HG03039 (cell line): ENCODE data around the gene G6PC2.
A peak's percentile ranks its signal among the peaks of the same experiment; 100 is the strongest.
"Not testable (repeated sequence)": the region's sequence is repeated elsewhere in the genome, so short reads cannot be mapped to it uniquely, and the experiment has no call there.

Experiments used
- ATAC-seq: cut with Tn5 transposase; IDR thresholded peaks from one replicate; pipeline ENCODE4 v1.9.1; 2021; ENCODE audit warnings: mild to moderate bottlenecking, moderate library complexity; ENCODE audit not compliant: unreplicated experiment

G6PC2 gene, protein sequence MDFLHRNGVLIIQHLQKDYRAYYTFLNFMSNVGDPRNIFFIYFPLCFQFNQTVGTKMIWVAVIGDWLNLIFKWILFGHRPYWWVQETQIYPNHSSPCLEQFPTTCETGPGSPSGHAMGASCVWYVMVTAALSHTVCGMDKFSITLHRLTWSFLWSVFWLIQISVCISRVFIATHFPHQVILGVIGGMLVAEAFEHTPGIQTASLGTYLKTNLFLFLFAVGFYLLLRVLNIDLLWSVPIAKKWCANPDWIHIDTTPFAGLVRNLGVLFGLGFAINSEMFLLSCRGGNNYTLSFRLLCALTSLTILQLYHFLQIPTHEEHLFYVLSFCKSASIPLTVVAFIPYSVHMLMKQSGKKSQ

DNA sequence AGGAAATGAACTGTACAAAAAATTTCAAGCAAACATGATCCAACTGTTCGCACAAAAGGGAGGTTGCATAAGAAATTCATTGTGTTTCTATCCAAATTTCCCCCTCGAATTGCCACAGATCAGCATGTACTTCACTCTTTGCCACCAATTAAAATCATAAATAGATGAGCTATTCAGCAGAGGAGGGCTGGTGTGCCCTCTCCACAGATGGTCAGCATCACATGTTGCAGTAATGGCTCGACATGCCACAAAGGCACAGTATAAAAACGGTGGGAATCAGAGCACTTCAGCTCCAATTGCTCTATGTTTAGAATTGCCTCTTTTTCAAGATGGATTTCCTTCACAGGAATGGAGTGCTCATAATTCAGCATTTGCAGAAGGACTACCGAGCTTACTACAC is at the start of gene G6PC2:
Gene G6PC2, plus strand, starts transcription at position 289 of the 400 bp plus-strand sequence. Its CDS starts 41 bp downstream, at position 330.
- ATAC-seq = no peak

- ATAC-seq = no peak
These were observed 49.3 kb upstream of the G6PC2 start for GRCh38 chr2:168851674-168852320.

GRCh38 chr2:168852481-168852880 is 48.6 kb upstream of the G6PC2 start:
- no peak for ATAC-seq

DNA sequence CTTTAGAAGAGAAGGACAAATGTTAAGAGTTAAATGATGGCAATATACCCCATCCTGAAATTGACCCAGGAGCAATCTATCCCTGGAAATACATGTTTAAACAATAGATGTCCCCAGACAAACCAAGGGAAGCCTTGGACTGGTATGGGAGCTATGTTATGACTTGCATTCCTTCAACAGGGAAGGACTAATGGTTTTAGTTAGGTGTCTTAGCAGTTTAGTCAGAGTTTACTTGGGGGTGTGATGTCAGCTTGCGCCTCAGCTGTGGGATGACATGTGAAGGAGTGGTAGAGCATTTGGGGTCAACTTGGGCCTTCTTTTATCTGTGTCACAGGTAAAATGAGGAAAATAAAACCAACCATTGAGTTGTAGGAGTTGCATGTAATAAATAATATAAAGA is 47.6 kb upstream of the G6PC2 start:
- ATAC-seq = no peak

DNA sequence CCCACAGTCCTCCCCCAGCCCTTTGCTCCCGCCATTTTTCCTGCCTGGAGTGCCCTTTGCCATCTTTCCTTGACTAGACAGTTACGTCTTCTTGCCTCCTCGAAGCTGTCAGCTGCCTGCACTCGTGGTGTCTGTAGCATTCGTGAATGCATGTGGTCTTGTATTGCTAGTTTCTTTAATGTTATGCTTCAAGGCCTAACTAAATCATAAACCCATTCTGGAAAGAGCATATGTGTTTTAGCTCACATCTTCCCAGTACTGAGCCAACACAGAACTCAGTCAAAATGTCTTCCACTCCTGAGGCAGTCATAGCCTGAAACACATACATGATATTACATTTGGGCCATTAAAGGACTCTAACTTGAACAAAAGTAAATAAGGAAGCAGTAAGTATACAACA is 46.4 kb upstream of the G6PC2 start:
- no peak for ATAC-seq

DNA sequence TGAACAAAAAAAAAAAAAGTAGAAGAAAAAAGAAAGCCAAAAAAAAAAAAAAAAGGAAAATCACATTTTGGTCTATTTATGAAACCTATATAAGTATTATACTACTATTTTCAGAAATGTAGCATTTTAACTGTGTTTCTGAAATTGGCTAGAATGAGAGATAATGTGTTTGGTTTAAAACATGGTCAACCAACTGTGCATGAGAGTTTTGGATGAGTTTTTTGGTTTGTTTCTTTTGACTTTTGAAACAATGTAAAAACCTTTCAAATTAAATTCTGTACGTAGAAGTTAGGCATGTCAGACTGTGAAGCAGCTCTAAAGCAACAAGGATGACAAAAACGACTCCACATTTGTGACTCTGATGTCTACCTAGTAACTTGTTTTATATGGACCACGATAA is 45.5 kb upstream of the G6PC2 start:
- ATAC-seq = no peak

- no peak for ATAC-seq
These were observed 42.9 kb upstream of the G6PC2 start for GRCh38 chr2:168858146-168858545.

GRCh38 chr2:168867164-168867563 is 33.9 kb upstream of the G6PC2 start:
- not testable (repeated sequence) for ATAC-seq

- ATAC-seq = not testable (repeated sequence)
These were observed 30.7 kb upstream of the G6PC2 start for GRCh38 chr2:168870369-168870768.

DNA sequence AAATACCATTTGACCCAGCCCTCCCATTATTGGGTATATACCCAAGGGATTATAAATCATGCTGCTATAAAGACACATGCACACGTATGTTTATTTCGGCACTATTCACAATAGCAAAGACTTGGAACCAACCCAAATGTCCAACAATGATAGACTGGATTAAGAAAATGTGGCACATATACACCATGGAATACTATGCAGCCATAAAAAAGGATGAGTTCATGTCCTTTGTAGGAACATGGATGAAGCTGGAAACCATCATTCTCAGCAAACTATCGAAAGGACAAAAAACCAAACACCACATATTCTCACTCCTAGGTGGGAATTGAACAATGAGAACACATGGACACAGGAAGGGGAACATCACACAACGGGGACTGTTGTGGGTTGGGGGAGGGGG is 30.3 kb upstream of the G6PC2 start:
- ATAC-seq = not testable (repeated sequence)

DNA sequence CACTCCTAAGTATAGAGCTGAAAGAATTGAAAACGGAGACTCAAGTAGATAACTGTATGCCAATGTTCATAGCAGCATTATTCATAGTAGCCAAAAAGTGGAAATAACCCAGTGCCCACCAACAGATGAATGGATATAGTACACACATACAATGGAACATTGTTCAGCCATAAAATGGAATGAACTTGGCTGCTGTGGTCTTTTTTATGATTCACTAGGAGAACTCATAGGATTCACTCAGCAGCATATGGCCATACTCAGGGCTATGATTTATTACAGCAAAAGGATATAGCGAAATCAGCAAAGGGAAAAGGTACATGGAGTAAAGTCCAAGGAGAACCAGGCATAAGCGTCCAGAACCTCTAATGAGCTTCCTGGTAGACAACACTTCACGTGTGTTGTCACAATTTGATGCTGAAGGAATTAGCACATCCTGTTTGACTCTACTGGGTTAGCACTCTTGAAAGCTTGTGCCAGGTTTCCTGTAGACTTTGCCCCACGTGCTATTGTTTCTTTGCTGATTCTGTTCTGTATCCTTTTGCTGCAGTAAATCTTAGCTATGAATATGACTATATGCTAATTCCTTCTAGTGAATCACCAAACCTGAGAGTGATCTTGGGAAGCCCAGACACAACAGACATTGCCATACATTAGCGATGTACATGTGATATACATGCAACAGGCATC is 26.6 kb upstream of the G6PC2 start:
- ATAC-seq = no peak

DNA sequence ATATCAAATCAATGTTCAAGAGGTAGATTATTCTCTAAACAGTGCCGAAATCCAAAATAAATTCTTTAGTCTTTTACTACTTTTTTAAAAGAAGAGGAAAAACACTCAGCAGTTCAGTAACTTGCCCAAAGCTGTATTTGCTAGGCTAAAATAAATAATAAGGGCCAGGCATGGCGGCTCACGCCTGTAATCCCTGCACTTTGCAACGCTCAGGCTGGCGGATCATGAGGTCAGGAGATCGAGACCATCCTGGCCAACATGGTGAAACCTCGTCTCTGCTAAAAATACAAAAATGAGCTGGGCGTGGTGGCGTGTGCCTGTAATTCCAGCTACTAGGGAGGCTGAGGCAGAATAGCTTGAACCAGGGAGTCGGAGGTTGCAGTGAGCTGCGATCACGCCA is 18.9 kb upstream of the G6PC2 start:
- not testable (repeated sequence) for ATAC-seq

GRCh38 chr2:168884975-168885374 is 16.1 kb upstream of the G6PC2 start:
- no peak for ATAC-seq

DNA sequence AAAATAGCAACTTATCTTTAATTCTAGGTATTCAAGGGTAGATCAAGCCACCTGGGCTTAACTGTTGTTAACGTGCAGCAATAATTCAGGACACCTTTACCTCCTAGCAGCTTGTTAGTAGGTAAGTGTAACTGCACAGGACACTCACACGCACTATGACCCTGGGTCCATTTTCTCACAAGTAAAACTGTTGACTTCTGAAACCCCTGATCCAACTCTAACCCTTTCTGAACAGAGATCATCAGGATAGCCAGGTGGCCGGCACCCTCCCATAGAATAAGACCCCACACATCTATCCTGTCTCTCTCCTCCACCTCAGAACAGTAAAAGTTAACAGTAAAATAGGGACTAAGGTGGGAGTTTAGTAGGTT is 11.5 kb upstream of the G6PC2 start:
- ATAC-seq = peak; percentile 1

DNA sequence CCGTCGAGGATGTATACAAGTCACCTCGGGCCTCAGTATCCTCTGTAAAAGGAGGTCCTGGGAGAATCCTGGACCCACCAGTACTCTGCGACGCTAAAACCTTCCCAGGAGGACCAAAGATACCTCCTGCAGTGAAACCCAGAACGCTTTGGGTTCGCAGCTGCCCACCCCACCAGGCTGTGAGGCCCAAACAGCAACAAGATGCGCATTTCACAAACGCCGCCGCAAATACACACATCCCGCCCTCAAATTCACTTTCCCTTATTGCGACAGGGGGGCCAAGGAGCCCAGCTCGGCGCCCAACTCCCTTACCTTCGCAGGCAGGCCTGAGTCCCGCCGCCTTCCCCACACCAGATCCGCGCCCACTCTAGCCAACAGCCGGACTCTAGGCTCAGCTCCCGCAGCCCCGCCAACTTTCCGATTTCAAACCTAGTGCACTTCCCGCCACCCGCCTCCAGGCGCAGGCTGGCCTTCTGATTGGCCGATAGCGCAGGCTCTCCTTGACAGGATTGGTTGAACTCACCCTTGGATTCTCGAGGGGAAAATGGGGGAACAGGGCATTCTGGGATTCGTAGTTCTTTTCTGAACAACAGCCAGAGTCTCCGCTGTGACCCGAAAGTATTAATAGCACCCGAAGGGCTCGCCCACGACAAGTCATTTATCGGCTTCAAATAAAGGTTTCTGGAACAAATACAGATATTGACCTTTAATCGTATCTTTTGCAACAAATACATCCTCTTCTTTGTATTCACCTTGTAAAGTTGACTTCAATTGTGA is 10.9 kb upstream of the G6PC2 start, which contains the start of gene SPC25:
Gene SPC25, minus strand, starts transcription at position 425 of the 777 bp plus-strand sequence. CDS start 911 bp downstream, outside the sequence.
- ATAC-seq = peak; percentile 99

DNA sequence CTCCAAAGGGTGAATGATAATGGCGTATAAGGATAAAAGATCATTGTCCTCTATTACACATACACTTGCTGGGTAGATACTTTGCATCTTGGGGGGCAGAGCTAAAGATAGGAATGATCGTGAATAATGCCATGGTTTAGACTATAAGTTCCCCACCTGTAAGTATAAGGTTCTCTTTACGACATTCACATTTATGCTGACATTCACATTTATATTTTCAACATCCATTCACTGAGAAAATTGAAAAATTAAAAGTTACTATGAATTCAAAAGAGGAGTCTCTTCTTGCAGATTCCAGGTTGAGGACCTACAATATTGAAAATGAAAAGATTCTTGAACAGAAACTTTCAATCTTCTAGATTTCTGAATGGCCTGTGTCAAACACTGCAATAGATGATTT is 8.8 kb upstream of the G6PC2 start:
- ATAC-seq = no peak

- no peak for ATAC-seq
These were observed 7.0 kb upstream of the G6PC2 start for GRCh38 chr2:168894101-168894500.

GRCh38 chr2:168894720-168895119 is 6.4 kb upstream of the G6PC2 start:
- ATAC-seq = no peak

GRCh38 chr2:168895771-168896170 is 5.3 kb upstream of the G6PC2 start:
- no peak for ATAC-seq

DNA sequence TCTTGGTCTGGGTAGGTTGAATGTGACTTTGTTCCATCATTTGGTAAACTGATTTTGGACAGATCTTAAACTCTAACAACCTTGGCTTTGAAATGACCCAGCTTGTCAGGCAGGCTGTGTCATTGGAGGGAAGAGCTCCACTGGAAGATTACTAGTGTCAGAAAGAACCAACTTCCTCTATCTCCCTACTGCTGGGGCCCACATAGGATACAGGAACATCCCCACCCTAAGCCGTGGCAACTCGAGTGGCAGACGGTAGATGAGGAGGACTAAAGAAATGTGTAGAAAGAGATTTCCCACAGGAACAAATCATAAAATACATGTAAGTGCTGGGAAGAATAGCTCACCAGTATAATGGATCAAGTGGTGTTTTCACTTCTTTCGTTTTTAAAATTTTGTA is 4.3 kb upstream of the G6PC2 start:
- no peak for ATAC-seq

DNA sequence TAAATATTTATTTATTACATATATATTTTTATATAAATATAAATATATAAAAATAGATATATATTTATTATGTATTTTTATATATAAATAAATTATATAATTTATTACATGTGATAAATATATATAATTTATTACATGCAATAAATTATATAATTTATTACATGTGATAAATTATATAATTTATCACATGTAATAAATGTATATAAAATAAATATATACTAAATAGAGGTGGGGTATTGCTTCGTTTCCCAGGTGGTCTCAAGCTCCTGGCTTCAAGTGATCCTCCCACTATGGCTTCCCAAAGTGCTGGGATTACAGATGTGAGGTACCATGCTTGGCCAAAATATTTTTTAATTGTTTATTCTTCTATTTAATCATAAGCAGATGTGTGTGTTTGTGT is 3.6 kb upstream of the G6PC2 start:
- ATAC-seq = no peak
